Measurements from ENCODE around the gene NMU.
"Not testable (repeated sequence)": the region's sequence is repeated elsewhere in the genome, so short reads cannot be mapped to it uniquely, and the experiment has no call there.

The NMU gene, protein sequence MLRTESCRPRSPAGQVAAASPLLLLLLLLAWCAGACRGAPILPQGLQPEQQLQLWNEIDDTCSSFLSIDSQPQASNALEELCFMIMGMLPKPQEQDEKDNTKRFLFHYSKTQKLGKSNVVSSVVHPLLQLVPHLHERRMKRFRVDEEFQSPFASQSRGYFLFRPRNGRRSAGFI

DNA sequence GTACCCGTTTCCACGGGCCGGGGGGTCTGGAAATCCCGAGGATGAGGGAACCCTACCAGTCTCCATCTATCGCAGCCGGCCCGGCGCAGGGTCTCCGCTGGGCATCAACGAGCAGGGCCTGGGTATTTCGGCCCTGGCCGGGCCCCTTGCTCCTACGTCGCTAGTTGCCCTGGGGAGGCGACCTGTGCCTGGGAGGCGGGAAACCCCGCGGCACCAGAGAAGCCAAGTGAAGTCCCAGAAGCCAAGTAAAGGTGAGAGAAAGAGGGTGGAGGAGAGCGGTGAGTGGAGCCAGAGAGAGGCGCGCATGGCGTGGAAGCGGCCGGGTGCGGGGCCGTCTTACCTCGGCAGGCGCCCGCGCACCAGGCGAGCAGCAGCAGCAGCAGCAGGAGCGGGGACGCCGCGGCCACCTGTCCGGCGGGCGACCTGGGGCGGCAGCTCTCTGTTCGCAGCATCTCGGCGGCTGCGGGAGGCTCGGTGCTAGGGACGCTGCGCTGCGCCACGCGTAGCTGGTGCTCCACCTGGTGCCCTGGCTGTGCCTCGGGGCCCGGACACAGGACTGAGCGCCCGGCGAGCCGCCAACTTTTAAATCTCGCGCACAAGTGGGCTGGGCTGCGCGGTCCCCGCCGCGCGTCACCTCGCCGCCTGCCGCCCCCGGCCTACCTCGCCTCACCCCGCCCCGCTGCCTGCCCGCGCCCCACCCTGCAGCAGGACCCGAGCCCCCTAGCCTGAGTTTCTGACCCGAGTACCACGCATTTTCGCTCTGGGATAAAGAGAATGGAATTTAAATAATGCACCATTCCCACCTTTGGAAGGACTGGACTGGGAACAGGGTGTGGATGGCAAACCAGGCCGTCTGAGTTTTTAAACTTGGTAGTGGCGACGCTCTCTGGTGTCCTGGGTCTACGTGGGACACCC, at the start of gene NMU:
Gene NMU, minus strand, starts transcription at position 558 of the 915 bp plus-strand sequence. Its CDS starts 106 bp downstream, at position 452.
- TF ChIP-seq TARDBP (IDR thresholded peaks at IDR 0.05) (no peak), L3MBTL2 (conservative IDR thresholded peaks at IDR 0.05) (peak; percentile 43)
- CTCF ChIA-PET, result no interaction called here
- POLR2A ChIA-PET, result interaction anchor here (1.0 kb wide), 1 partner anchor 290 kb away, joined by 3 read pairs; the partner anchor contains the start of gene SRD5A3
- peak; percentile 57 for DNase-seq (ENCODE audit: extremely low spot score)

DNA sequence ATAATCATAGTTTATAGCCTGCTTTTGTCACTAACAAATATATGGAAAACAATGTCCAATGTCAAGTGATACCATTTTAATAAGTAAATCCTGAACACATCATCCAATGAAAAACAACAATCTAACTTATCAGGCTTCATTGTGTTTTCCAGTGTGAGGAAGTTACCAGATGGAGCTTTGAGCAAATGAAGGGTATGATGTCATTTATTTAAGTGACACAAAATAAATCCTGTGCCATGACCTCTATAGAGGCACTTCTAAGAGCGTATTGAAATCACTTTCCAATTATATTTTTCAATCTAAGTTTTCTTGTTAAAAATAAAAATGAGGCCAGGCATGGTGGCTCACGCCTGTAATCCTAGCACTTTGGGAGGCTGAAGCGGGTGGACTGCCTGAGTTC, 48.2 kb upstream of the NMU start:
- ChIA-PET CTCF (no interaction called here), POLR2A (no interaction called here)
- TF ChIP-seq, protein P1, sequence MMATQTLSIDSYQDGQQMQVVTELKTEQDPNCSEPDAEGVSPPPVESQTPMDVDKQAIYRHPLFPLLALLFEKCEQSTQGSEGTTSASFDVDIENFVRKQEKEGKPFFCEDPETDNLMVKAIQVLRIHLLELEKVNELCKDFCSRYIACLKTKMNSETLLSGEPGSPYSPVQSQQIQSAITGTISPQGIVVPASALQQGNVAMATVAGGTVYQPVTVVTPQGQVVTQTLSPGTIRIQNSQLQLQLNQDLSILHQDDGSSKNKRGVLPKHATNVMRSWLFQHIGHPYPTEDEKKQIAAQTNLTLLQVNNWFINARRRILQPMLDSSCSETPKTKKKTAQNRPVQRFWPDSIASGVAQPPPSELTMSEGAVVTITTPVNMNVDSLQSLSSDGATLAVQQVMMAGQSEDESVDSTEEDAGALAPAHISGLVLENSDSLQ (IDR thresholded peaks at IDR 0.05), result no peak
- TF ChIP-seq SP1 (IDR thresholded peaks at IDR 0.05) (no peak), HDGF (IDR thresholded peaks at IDR 0.05; ENCODE audit: borderline replicate concordance) (no peak), ELF4 (IDR thresholded peaks at IDR 0.05) (no peak), BHLHE40 (IDR thresholded peaks at IDR 0.05; ENCODE audit: borderline replicate concordance) (no peak), CTBP1 (IDR thresholded peaks at IDR 0.05; ENCODE audit: borderline replicate concordance) (no peak)
- no peak for DNase-seq (ENCODE audit: extremely low spot score)

- DNase-seq (ENCODE audit: extremely low spot score); CTCF ChIA-PET; POLR2A ChIA-PET: not testable (repeated sequence)
Observed at GRCh38 chr4:55682797-55683196, 46.7 kb upstream of the NMU start.

- CTCF ChIA-PET, result no interaction called here
Observed at GRCh38 chr4:55682295-55682694, 46.2 kb upstream of the NMU start.

GRCh38 chr4:55681430-55681829, 45.3 kb upstream of the NMU start:
- POLR2A ChIA-PET, result no interaction called here
- CTCF ChIA-PET, result no interaction called here
- DNase-seq (ENCODE audit: extremely low spot score), result no peak
- TF ChIP-seq FOXM1 (IDR thresholded peaks at IDR 0.05; ENCODE audit: borderline replicate concordance) (no peak), SP1 (IDR thresholded peaks at IDR 0.05) (no peak), CTBP1 (IDR thresholded peaks at IDR 0.05; ENCODE audit: borderline replicate concordance) (no peak), ARNT (IDR thresholded peaks at IDR 0.05) (no peak), NFRKB (IDR thresholded peaks at IDR 0.05) (no peak), ELF4 (IDR thresholded peaks at IDR 0.05) (no peak), LEF1 (IDR thresholded peaks at IDR 0.05; ENCODE audit: borderline replicate concordance) (no peak), HDGF (IDR thresholded peaks at IDR 0.05; ENCODE audit: borderline replicate concordance) (no peak), TARDBP (IDR thresholded peaks at IDR 0.05) (no peak), FOXA1 (IDR thresholded peaks at IDR 0.05) (no peak), SUZ12 (IDR thresholded peaks at IDR 0.05) (no peak), ZNF384 (IDR thresholded peaks at IDR 0.05) (no peak), BHLHE40 (IDR thresholded peaks at IDR 0.05; ENCODE audit: borderline replicate concordance) (no peak), L3MBTL2 (conservative IDR thresholded peaks at IDR 0.05) (no peak), FOXK2 (IDR thresholded peaks at IDR 0.05) (no peak)
- TF ChIP-seq, protein P1 (IDR thresholded peaks at IDR 0.05), result no peak

More at GRCh38 chr4:55682295-55682694, 46.2 kb upstream of the NMU start:
- TF ChIP-seq L3MBTL2 (conservative IDR thresholded peaks at IDR 0.05), result no peak
- no peak for TF ChIP-seq SP1 (IDR thresholded peaks at IDR 0.05)
- no peak for TF ChIP-seq ELF4 (IDR thresholded peaks at IDR 0.05)
- TF ChIP-seq, protein P1 (IDR thresholded peaks at IDR 0.05), result no peak
- TF ChIP-seq BHLHE40 (IDR thresholded peaks at IDR 0.05; ENCODE audit: borderline replicate concordance), result no peak
- TF ChIP-seq ZNF384 (IDR thresholded peaks at IDR 0.05), result no peak
- TF ChIP-seq NFRKB (IDR thresholded peaks at IDR 0.05), result no peak
- POLR2A ChIA-PET, result no interaction called here
- no peak for DNase-seq (ENCODE audit: extremely low spot score)

DNA sequence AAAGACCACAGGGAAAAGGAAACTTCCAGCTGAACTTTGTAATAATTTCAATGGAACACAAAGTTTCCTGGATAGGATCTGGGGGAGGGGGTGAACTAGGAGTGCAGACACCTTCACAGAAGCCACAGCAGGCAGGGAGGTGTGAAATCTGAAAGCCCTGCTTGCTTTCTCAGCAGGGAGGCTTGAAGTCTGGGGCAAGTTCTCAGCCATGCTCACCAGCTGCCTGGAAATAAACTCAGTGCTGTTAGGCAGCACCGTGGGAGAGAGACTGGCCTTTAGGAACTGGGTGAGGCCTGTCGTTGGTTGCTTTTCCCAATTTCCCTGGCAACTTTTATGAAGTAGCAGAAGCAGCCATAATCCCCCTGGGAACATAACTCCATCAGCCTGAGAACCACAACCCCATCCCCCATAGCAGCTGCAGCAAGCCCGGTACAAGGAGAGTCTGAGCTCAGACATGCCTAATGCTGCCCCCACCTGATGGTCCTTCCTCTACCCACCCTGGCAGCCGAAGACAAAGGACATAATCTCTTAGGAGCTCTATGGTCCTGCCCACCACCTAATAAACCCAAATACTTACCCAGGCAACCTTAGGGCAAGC, 39.2 kb upstream of the NMU start:
- CTCF ChIA-PET, result no interaction called here
- TF ChIP-seq ARNT (IDR thresholded peaks at IDR 0.05), result no peak
- TF ChIP-seq BHLHE40 (IDR thresholded peaks at IDR 0.05; ENCODE audit: borderline replicate concordance), result no peak
- no peak for TF ChIP-seq CTBP1 (IDR thresholded peaks at IDR 0.05; ENCODE audit: borderline replicate concordance)
- no peak for TF ChIP-seq HDGF (IDR thresholded peaks at IDR 0.05; ENCODE audit: borderline replicate concordance)
- no peak for TF ChIP-seq NFRKB (IDR thresholded peaks at IDR 0.05)
- no peak for TF ChIP-seq ZNF384 (IDR thresholded peaks at IDR 0.05)
- no peak for TF ChIP-seq TARDBP (IDR thresholded peaks at IDR 0.05)
- TF ChIP-seq SP1 (IDR thresholded peaks at IDR 0.05), result no peak
- no peak for TF ChIP-seq SUZ12 (IDR thresholded peaks at IDR 0.05)
- POLR2A ChIA-PET, result no interaction called here
- DNase-seq (ENCODE audit: extremely low spot score), result no peak

All from HEK293T (cell line).